Transverse colon (tissue), 4 donors: ENCODE data around the gene GSK3B. TPM values are rescaled to one million over a fixed set of nuclear protein-coding genes. Genes with fewer than 3 reads are reported as not detected.

Experiments
- DNase-seq: peaks from one replicate; pipeline ENCODE4 v3.0.0-alpha.2; 2019
- H3K27ac ChIP-seq, 4 donors: fragments of 200-600 bp; sonication (generic); 2 replicates each; pipeline ENCODE4 v1.5.1; 2016 to 2018; ENCODE audit warnings: inconsistent platforms in 4 of 4
- H3K27me3 ChIP-seq: fragments of 200-600 bp; sonication (generic); 2 replicates; pipeline ENCODE4 v1.5.1; 2017; ENCODE audit warnings: inconsistent platforms
- H3K36me3 ChIP-seq, 4 donors: fragments of 200-600 bp; sonication (generic); 2 replicates each; pipeline ENCODE4 v1.5.1; 2017 to 2019; ENCODE audit warnings: inconsistent platforms in 4 of 4
- H3K4me1 ChIP-seq, 4 donors: fragments of 200-600 bp; sonication (generic); 2 replicates each; pipeline ENCODE4 v1.5.1; 2017 to 2020; ENCODE audit warnings: inconsistent platforms in 4 of 4
- H3K4me3 ChIP-seq, 4 donors: fragments of 200-600 bp; sonication (generic); 1 replicate in 1 of 4; 2 replicates in 3 of 4; pipeline versions ENCODE4 v1.5.1 to v1.6.1; 2017 to 2019; ENCODE audit warnings: inconsistent platforms in 4 of 4
- H3K9me3 ChIP-seq, 2 donors: fragments of 200-600 bp; sonication (generic); 2 replicates each; pipeline ENCODE4 v1.5.1; 2017 to 2019; ENCODE audit warnings: inconsistent platforms in 2 of 2
- EP300 ChIP-seq: sonication (generic); formaldehyde crosslinking; IDR thresholded peaks from one replicate; pipeline ENCODE4 v1.6.1; 2017; ENCODE audit warnings: antibody characterized with exemption, low read depth
- POLR2A ChIP-seq: fragments of 450-650 bp; IDR thresholded peaks from one replicate; pipeline ENCODE4 v1.6.1; 2016; ENCODE audit warnings: antibody characterized with exemption, mild to moderate bottlenecking, moderate library complexity
- POLR2AphosphoS5 ChIP-seq, 3 donors: sonication (generic); formaldehyde crosslinking; IDR thresholded peaks; one replicate each; pipeline ENCODE4 v1.6.1; 2016; ENCODE audit warnings: antibody characterized with exemption in 3 of 3
- WGBS, 2 donors: methylation state at CpG; one replicate each; pipeline ENCODE4 v1.1.5; 2018; ENCODE audit warnings: low coverage in 1 of 2; 5-methylcytosine and 5-hydroxymethylcytosine counted together
- in situ Hi-C, 4 donors: fragments of 200-750 bp; cut with MboI; loops; one replicate each; pipeline versions ENCODE4 v1.15.0 to v1.15.1; 2017; ENCODE audit warnings: low sequenced_read_pairs in 3 of 4, low pct_ligation_motif_present in 1 of 4, low pct_unique_long_range_greater_than_20kb in 1 of 4
- intact Hi-C: fragments of 100-400 bp; cut with DNase I; formaldehyde crosslinking; loops from one replicate; pipeline ENCODE4 v1.15.1; 2023; ENCODE audit warnings: low total_unique reads
- total RNA-seq, 4 donors: library from RNA; depleted of rRNA; stranded (reverse); fragments of >200 nt; gene quantifications; one replicate each; pipeline ENCODE4 v1.1.0, GENCODE V29; 2016
- TF ChIP-seq, protein P1 (sequence below), 5 experiments: fragments of 200-600 bp in 3 of 5; fragments of 450-650 bp in 2 of 5; sonication (generic) in 3 of 5; IDR thresholded peaks; 1 replicate in 2 of 5; 2 replicates in 3 of 5; pipeline ENCODE4 v1.5.1; 2016 to 2017; ENCODE audit warnings: antibody characterized with exemption in 5 of 5, inconsistent platforms in 3 of 5, mild to moderate bottlenecking in 2 of 5, moderate library complexity in 1 of 5

GSK3B gene
- total RNA-seq, 4 donors from 2014 or later, result 14.7 to 35.9 (median 24.2) TPM

DNA sequence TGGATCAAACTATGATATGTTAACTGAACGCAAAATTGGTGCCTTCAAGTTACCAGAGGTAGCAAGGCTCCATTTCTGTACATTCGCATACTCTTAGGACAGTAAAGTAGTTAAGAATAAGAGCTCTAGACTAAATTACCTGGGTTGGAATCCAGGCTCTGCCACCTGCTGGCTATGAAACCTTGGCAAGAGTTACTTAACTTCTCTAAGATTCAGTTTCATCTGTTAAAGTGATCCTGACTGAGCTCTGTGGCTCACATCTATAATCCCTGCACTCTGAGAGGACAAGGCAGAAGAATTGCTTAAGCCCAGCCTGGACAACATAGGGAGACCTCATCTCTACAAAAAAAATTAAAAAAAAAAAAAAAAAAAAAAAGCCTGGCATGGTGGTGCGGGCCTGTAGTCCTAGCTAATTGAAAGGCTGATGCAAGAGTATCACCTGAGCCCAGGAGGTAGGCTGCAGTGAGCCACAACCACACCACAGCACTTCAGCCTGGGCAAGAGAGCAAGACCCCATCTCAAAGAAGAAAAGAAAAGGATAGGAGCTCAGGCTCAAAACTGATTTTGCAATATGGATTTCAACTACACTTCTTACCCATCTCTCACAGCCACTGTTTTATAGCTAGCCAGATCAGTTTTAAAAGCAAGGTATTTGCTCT, 21.3 kb downstream of the GSK3B start:
- intact Hi-C loops, result no loop called here
- H3K27ac ChIP-seq, result no peak overlapping the region
- H3K4me1 ChIP-seq, result peaks cover 4 to 52% (median 13%) of the 10 kb centered on the region in 4 donors
- in situ Hi-C loops, result no loop called here
- DNase-seq, result peak; percentile 30
- H3K36me3 ChIP-seq, result no peaks in the 10 kb centered on the region
- H3K4me3 ChIP-seq, result no peak overlapping the region
- WGBS, 2 donors, result 68 to 82% methylated on average over 2 to 3 of the region's 3 CpGs
- H3K9me3 ChIP-seq, result no peaks in the 10 kb centered on the region
- TF ChIP-seq POLR2AphosphoS5 (IDR thresholded peaks at IDR 0.05), result no peak
- TF ChIP-seq, protein P1, sequence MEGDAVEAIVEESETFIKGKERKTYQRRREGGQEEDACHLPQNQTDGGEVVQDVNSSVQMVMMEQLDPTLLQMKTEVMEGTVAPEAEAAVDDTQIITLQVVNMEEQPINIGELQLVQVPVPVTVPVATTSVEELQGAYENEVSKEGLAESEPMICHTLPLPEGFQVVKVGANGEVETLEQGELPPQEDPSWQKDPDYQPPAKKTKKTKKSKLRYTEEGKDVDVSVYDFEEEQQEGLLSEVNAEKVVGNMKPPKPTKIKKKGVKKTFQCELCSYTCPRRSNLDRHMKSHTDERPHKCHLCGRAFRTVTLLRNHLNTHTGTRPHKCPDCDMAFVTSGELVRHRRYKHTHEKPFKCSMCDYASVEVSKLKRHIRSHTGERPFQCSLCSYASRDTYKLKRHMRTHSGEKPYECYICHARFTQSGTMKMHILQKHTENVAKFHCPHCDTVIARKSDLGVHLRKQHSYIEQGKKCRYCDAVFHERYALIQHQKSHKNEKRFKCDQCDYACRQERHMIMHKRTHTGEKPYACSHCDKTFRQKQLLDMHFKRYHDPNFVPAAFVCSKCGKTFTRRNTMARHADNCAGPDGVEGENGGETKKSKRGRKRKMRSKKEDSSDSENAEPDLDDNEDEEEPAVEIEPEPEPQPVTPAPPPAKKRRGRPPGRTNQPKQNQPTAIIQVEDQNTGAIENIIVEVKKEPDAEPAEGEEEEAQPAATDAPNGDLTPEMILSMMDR (IDR thresholded peaks at IDR 0.05), result peak in 1 of 5 experiments; percentile 15
- no peaks in the 10 kb centered on the region for H3K27me3 ChIP-seq

DNA sequence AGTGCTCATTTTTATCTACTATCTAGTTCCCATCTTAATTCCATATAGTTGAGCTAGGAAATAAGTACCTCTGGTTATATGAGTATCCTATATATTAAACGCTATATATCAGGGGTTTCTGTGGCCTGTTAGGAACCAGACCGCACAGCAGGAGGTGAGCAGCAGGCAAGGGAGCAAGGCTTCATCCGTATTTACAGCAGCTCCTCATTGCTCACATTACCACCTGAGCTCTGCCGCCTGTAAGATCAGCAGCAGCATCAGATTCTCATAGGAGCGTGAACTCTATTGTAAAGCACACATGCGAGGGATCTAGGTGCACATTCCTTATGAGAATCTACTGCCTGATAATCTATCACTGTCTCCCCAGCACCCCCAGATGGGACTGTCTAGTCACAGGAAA, 23.0 kb downstream of the GSK3B start:
- no peak overlapping the region for H3K27ac ChIP-seq
- H3K9me3 ChIP-seq, result no peaks in the 10 kb centered on the region
- TF ChIP-seq EP300, result no peak
- TF ChIP-seq POLR2A, result no peak
- TF ChIP-seq, protein P1 (IDR thresholded peaks at IDR 0.05), result no peak
- TF ChIP-seq POLR2AphosphoS5 (IDR thresholded peaks at IDR 0.05), result no peak
- peaks cover 4 to 50% (median 17%) of the 10 kb centered on the region in 4 donors for H3K4me1 ChIP-seq
- no peak for DNase-seq
- in situ Hi-C loops, result no loop called here
- H3K4me3 ChIP-seq, result no peak overlapping the region
- intact Hi-C loops, result no loop called here
- H3K27me3 ChIP-seq, result no peaks in the 10 kb centered on the region
- H3K36me3 ChIP-seq, result no peaks in the 10 kb centered on the region
- WGBS, 2 donors, result 85 to 100% methylated on average over 4 to 6 of the region's 6 CpGs

DNA sequence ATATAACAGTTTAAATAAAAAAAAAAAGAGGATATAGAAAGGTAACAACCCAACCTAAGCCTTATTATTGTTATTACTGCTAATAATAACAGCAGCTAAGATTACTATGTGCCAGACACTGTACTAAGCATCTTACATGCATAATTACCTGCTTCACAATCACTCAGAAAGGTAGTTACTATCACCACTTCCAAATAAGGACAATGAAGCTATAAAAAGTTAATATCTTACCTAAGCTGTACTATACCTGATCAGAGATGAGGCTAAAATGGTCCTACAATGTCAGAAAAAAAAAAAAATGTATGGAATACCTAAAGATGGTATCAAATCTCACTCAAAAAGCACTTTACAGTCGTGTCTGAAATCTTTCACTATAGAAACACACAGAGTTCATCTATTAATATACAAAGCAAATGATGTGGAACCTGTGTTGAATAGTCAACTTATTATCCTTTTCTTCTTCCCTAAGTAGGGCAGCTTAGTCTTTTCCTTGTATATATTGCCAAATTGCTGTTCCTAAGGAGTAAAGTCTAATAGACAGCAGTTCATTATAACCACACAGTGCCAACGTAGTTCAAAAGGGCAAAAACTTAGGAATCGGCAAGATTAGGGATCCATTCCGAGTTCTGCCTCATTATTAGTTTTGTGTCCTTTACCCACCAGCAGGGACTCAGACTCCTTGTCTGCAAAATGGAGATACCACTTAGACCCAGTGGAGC, 23.8 kb downstream of the GSK3B start:
- TF ChIP-seq EP300 (no peak), POLR2AphosphoS5 (IDR thresholded peaks at IDR 0.05) (no peak), POLR2A (no peak)
- TF ChIP-seq, protein P1 (IDR thresholded peaks at IDR 0.05), result no peak
- WGBS, 2 donors, result 54 to 62% methylated on average over 4 of the region's 4 CpGs
- H3K27me3 ChIP-seq, result no peaks in the 10 kb centered on the region
- H3K4me3 ChIP-seq, result no peak overlapping the region
- intact Hi-C loops (no loop called here), in situ Hi-C loops (no loop called here)
- no peaks in the 10 kb centered on the region for H3K36me3 ChIP-seq
- no peak overlapping the region for H3K27ac ChIP-seq
- no peaks in the 10 kb centered on the region for H3K9me3 ChIP-seq
- peaks cover 4 to 42% (median 17%) of the 10 kb centered on the region in 4 donors for H3K4me1 ChIP-seq
- DNase-seq, result no peak

DNA sequence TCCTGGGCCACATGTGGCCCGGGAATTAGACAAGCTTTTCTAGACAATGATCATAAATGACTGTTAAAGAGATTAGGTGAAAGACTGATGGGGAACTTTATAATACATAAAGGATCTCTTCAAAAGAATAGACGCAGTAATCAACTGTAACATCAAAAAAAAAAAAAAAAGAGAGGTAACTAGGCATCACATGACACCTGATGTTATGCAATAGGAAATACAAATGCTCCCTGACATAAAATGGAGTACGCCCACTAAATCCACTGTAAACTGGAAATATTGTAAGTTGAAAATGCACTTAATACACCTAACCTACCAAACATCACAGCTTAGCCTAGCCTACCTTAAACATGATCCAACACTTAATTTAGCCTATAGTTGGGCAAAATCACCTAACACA, 27.2 kb downstream of the GSK3B start:
- intact Hi-C loops (no loop called here), in situ Hi-C loops (no loop called here)
- Histone ChIP-seq H3K27ac (no peak overlapping the region), H3K4me1 (peaks cover 4 to 36% (median 17%) of the 10 kb centered on the region in 4 donors), H3K36me3 (no peaks in the 10 kb centered on the region), H3K27me3 (no peaks in the 10 kb centered on the region), H3K9me3 (no peaks in the 10 kb centered on the region), H3K4me3 (no peak overlapping the region)
- TF ChIP-seq POLR2AphosphoS5 (IDR thresholded peaks at IDR 0.05) (no peak), EP300 (no peak), POLR2A (no peak)
- TF ChIP-seq, protein P1 (IDR thresholded peaks at IDR 0.05), result no peak
- 70 to 72% methylated on average over 2 to 3 of the region's 3 CpGs for WGBS, 2 donors
- no peak for DNase-seq
